Fibroblast of lung (primary cell): ENCODE data around the gene PCGF1.

Experiments used
- EZH2 ChIP-seq: IDR thresholded peaks from 2 replicates; pipeline ENCODE4 v1.5.1; 2012; ENCODE audit warnings: low read length, control low read depth, mild to moderate bottlenecking; ENCODE audit errors: missing control alignments
- TF ChIP-seq, protein P1 (sequence below), 2 donors: IDR thresholded peaks in 1 of 2; conservative IDR thresholded peaks in 1 of 2; 1 replicate in 1 of 2; 2 replicates in 1 of 2; pipeline ENCODE4 v1.5.1; 2011 to 2012; ENCODE audit warnings: low read length in 2 of 2, control low read depth in 1 of 2, inconsistent platforms in 1 of 2, low read depth in 1 of 2, mild to moderate bottlenecking in 1 of 2

DNA sequence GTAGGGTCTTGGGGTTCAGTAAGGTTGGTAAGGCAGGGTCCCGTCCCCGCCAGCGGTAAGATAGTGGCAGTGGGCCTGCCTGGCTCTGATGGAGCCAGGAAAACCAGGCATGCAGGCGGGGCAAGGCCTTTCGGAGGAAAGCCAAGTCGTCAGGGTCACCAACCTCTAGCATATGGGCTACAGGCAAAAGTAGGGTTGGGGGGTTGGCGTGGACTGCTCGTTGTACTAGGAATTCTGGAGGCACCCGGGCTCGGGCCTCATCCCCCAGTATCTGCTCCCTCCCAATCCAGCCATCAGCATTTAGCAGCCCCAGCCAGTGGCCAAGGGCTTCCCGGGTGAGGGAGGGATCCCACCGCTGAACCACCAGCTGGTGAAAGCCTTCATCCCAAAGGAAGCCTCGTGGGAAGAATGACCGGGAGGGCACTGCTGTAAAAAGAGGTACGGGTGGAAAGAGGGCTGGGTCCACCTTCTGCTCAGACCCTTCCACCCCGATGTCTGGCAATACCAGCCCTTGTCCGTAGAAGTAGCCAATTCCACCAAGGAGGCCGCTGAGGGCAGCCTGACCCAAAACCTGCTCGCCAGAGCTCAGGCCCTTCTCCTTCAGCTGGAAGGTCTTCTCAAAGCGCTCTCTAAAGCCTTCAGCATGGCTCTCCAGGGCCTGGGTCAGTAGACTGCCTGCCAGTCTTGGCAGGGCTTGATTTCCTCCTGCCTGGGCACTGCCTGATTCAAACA lies 45.3 kb downstream of the PCGF1 start:
- TF ChIP-seq, protein P1, sequence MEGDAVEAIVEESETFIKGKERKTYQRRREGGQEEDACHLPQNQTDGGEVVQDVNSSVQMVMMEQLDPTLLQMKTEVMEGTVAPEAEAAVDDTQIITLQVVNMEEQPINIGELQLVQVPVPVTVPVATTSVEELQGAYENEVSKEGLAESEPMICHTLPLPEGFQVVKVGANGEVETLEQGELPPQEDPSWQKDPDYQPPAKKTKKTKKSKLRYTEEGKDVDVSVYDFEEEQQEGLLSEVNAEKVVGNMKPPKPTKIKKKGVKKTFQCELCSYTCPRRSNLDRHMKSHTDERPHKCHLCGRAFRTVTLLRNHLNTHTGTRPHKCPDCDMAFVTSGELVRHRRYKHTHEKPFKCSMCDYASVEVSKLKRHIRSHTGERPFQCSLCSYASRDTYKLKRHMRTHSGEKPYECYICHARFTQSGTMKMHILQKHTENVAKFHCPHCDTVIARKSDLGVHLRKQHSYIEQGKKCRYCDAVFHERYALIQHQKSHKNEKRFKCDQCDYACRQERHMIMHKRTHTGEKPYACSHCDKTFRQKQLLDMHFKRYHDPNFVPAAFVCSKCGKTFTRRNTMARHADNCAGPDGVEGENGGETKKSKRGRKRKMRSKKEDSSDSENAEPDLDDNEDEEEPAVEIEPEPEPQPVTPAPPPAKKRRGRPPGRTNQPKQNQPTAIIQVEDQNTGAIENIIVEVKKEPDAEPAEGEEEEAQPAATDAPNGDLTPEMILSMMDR (conservative IDR thresholded peaks at IDR 0.05 in 1 of 2, IDR thresholded peaks at IDR 0.05 in 1 of 2; ENCODE audit: low read depth in 1 of 2, low read length in 2 of 2): no peak
- no peak for TF ChIP-seq EZH2
